Vagina (tissue), 2 donors: ENCODE results near the gene FMNL2. TPM values are rescaled to one million over a fixed set of nuclear protein-coding genes. Genes with fewer than 3 reads are reported as not detected.
A peak's percentile ranks its signal among the peaks of the same experiment; 100 is the strongest.

Experiments used
- DNase-seq, 2 donors: peaks; one replicate each; pipeline ENCODE4 v3.0.0-alpha.2; 2017; ENCODE audit errors: extremely low spot score in 2 of 2
- H3K27ac ChIP-seq: fragments of 200-600 bp; sonication (generic); one replicate; pipeline ENCODE4 v1.5.1; 2019
- H3K27me3 ChIP-seq: fragments of 200-600 bp; sonication (generic); one replicate; pipeline ENCODE4 v1.5.1; 2019
- H3K36me3 ChIP-seq, 2 donors: fragments of 200-600 bp; sonication (generic); one replicate each; pipeline ENCODE4 v1.5.1; 2017 to 2019
- H3K4me1 ChIP-seq: fragments of 200-600 bp; sonication (generic); one replicate; pipeline ENCODE4 v1.5.1; 2019
- H3K4me3 ChIP-seq, 2 donors: fragments of 200-600 bp; sonication (generic); 1 replicate in 1 of 2; 2 replicates in 1 of 2; pipeline ENCODE4 v1.5.1; 2016 to 2019
- H3K9me3 ChIP-seq: fragments of 200-600 bp; sonication (generic); one replicate; pipeline ENCODE4 v1.5.1; 2019
- CTCF ChIP-seq, 3 experiments: fragments of 450-650 bp in 2 of 3; fragments of 200-600 bp in 1 of 3; sonication (generic) in 1 of 3; IDR thresholded peaks; one replicate each; pipeline ENCODE4 v1.5.1; 2017 to 2019; ENCODE audit warnings: antibody characterized with exemption in 3 of 3, mild to moderate bottlenecking in 2 of 3, moderate library complexity in 2 of 3
- POLR2A ChIP-seq, 2 donors: fragments of 450-650 bp; IDR thresholded peaks; one replicate each; pipeline ENCODE4 v1.6.1; 2017; ENCODE audit warnings: antibody characterized with exemption in 2 of 2, mild to moderate bottlenecking in 2 of 2, moderate library complexity in 2 of 2
- POLR2AphosphoS5 ChIP-seq, 2 donors: sonication (generic); formaldehyde crosslinking; IDR thresholded peaks; one replicate each; pipeline ENCODE4 v1.9.0; 2017; ENCODE audit warnings: antibody characterized with exemption in 2 of 2, mild to moderate bottlenecking in 2 of 2, low read depth in 1 of 2; ENCODE audit not compliant: insufficient read depth in 1 of 2
- intact Hi-C: fragments of 100-400 bp; cut with DNase I; formaldehyde crosslinking; loops from one replicate; pipeline ENCODE4 v1.15.1; 2023
- total RNA-seq: library from RNA; depleted of rRNA; stranded (reverse); fragments of >200 nt; gene quantifications from one replicate; pipeline ENCODE4 v1.2.3, GENCODE V29; 2016

The FMNL2 gene
- total RNA-seq, 1 donor from 2014 or later, result 35.4 TPM

GRCh38 chr2:152466980-152467676 lies 132.2 kb downstream of the FMNL2 start:
- intact Hi-C loops, result no loop called here
- Histone ChIP-seq H3K27me3 (no peaks in the 10 kb centered on the region), H3K36me3 (no peaks in the 10 kb centered on the region), H3K4me1 (peaks cover 53% of the 10 kb centered on the region), H3K27ac (peak overlapping the region; percentile 34), H3K9me3 (no peaks in the 10 kb centered on the region), H3K4me3 (no peak overlapping the region)
- TF ChIP-seq POLR2AphosphoS5 (IDR thresholded peaks at IDR 0.05; ENCODE audit: insufficient read depth in 1 of 2, low read depth in 1 of 2), result peak in 1 of 2 donors; percentile 47
- TF ChIP-seq POLR2A (IDR thresholded peaks at IDR 0.05), result no peak
- no peak for TF ChIP-seq CTCF (IDR thresholded peaks at IDR 0.05)
- no peak for DNase-seq

DNA sequence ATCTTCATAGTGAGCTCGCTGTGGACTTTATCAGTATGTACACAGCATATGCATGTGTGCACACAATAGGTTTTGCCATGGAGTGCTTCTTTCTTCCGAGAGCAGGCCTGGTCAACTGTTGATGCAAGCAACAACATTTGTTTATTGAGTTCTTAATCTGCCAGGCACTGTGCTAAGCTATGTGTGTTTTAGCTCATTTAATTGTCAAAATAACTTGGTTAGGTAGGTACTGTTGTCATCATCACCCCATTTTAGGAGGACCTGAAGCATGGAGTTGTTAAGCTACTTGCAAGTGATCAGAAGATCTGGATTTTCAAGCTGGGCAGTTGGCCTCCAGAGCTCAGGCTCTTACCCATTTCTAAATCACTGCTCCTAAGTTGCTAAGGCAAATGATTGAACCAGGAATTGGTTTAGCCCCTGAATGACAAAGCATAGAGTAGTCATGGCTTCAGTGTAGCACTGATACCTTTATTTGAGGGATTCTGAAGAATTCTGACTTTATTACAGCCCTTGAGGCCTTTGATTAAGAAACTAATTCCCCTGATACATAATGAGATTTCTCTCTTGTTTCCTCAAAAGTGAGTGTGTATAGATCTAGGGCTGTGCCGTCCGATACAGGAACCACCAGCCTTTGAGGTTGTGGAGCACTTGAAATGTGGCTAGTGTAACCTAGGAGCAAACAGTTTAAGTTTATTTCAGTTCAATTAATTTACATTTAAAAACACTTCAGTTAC lies 132.9 kb downstream of the FMNL2 start:
- H3K27me3 ChIP-seq, result no peaks in the 10 kb centered on the region
- H3K4me1 ChIP-seq, result peaks cover 58% of the 10 kb centered on the region
- no peak overlapping the region for H3K4me3 ChIP-seq
- H3K27ac ChIP-seq, result no peak overlapping the region
- DNase-seq, result no peak
- no peak for TF ChIP-seq POLR2AphosphoS5 (IDR thresholded peaks at IDR 0.05; ENCODE audit: insufficient read depth in 1 of 2, low read depth in 1 of 2)
- TF ChIP-seq POLR2A (IDR thresholded peaks at IDR 0.05), result no peak
- no peak for TF ChIP-seq CTCF (IDR thresholded peaks at IDR 0.05)
- intact Hi-C loops, result no loop called here
- H3K9me3 ChIP-seq, result no peaks in the 10 kb centered on the region
- H3K36me3 ChIP-seq, result no peaks in the 10 kb centered on the region

GRCh38 chr2:152468899-152469692 lies 134.1 kb downstream of the FMNL2 start:
- H3K4me3 ChIP-seq, result no peak overlapping the region
- intact Hi-C loops, result no loop called here
- no peak for TF ChIP-seq POLR2AphosphoS5 (IDR thresholded peaks at IDR 0.05; ENCODE audit: insufficient read depth in 1 of 2, low read depth in 1 of 2)
- no peak for TF ChIP-seq POLR2A (IDR thresholded peaks at IDR 0.05)
- TF ChIP-seq CTCF (IDR thresholded peaks at IDR 0.05), result no peak
- no peaks in the 10 kb centered on the region for H3K36me3 ChIP-seq
- DNase-seq, result no peak
- H3K27ac ChIP-seq, result no peak overlapping the region
- H3K27me3 ChIP-seq, result no peaks in the 10 kb centered on the region
- peaks cover 58% of the 10 kb centered on the region for H3K4me1 ChIP-seq
- no peaks in the 10 kb centered on the region for H3K9me3 ChIP-seq

- TF ChIP-seq CTCF (IDR thresholded peaks at IDR 0.05), result no peak
- H3K9me3 ChIP-seq, result no peaks in the 10 kb centered on the region
- peaks cover 43% of the 10 kb centered on the region for H3K4me1 ChIP-seq
- intact Hi-C loops, result no loop called here
- H3K4me3 ChIP-seq, result no peak overlapping the region
- no peaks in the 10 kb centered on the region for H3K36me3 ChIP-seq
- H3K27me3 ChIP-seq, result no peaks in the 10 kb centered on the region
- H3K27ac ChIP-seq, result no peak overlapping the region
- no peak for DNase-seq
Observed at GRCh38 chr2:152470861-152471854, 136.2 kb downstream of the FMNL2 start.
